Sigmoid colon (tissue), 7 donors: ENCODE measurements around the gene TRIM2. TPM values are rescaled to one million over a fixed set of nuclear protein-coding genes. Genes with fewer than 3 reads are reported as not detected.

ENCODE experiments used
- DNase-seq: peaks from one replicate; pipeline ENCODE4 v3.0.0-alpha.2; 2019
- H3K27ac ChIP-seq, 4 donors: fragments of 200-600 bp; sonication (generic); one replicate each; pipeline ENCODE4 v1.5.1; 2016 to 2019; ENCODE audit warnings: mild to moderate bottlenecking in 1 of 4
- H3K27me3 ChIP-seq, 3 donors: fragments of 200-600 bp; sonication (generic); one replicate each; pipeline ENCODE4 v1.5.1; 2019; ENCODE audit warnings: mild to moderate bottlenecking in 1 of 3
- H3K36me3 ChIP-seq, 4 donors: fragments of 200-600 bp; sonication (generic); one replicate each; pipeline ENCODE4 v1.5.1; 2016 to 2019
- H3K4me1 ChIP-seq, 4 donors: fragments of 200-600 bp; sonication (generic); one replicate each; pipeline ENCODE4 v1.5.1; 2017 to 2019
- H3K4me3 ChIP-seq, 4 donors: fragments of 200-600 bp; sonication (generic); one replicate each; pipeline ENCODE4 v1.5.1; 2017 to 2019; ENCODE audit warnings: mild to moderate bottlenecking in 2 of 4, moderate library complexity in 1 of 4
- H3K9me3 ChIP-seq, 4 donors: fragments of 200-600 bp in 3 of 4; sonication (generic) in 3 of 4; one replicate each; pipeline versions ENCODE4 v1.5.1 to v1.6.1; 2013 to 2019
- CTCF ChIP-seq, 4 experiments: fragments of 450-650 bp in 3 of 4; fragments of 200-600 bp in 1 of 4; IDR thresholded peaks; one replicate each; pipeline ENCODE4 v1.5.1; 2016 to 2019; ENCODE audit warnings: antibody characterized with exemption in 4 of 4, mild to moderate bottlenecking in 3 of 4, moderate library complexity in 2 of 4
- EP300 ChIP-seq, 4 donors: sonication (generic); formaldehyde crosslinking; IDR thresholded peaks; one replicate each; pipeline ENCODE4 v1.6.1; 2017; ENCODE audit warnings: antibody characterized with exemption in 4 of 4
- POLR2A ChIP-seq, 2 donors: fragments of 450-650 bp; IDR thresholded peaks; one replicate each; pipeline ENCODE4 v1.6.1; 2016; ENCODE audit warnings: antibody characterized with exemption in 2 of 2, mild to moderate bottlenecking in 2 of 2, moderate library complexity in 2 of 2
- POLR2AphosphoS5 ChIP-seq, 4 donors: sonication (generic); formaldehyde crosslinking; IDR thresholded peaks; one replicate each; pipeline ENCODE4 v1.6.1; 2017; ENCODE audit warnings: antibody characterized with exemption in 4 of 4
- WGBS, 2 donors: extraction: QIAGEN DNeasy Blood & Tissue Kit; methylation state at CpG; one replicate each; pipeline ENCODE4 v1.1.7; 2013; 5-methylcytosine and 5-hydroxymethylcytosine counted together
- intact Hi-C: fragments of 100-400 bp; cut with DNase I; formaldehyde crosslinking; loops from one replicate; pipeline ENCODE4 v1.15.1; 2023
- polyA plus RNA-seq, 3 donors: library from polyadenylated mRNA; stranded (reverse); fragments of 200-250 nt; gene quantifications; one replicate each; pipeline ENCODE4 v1.2.3, GENCODE V29; 2013
- total RNA-seq, 4 donors: library from RNA; depleted of rRNA; stranded (reverse); fragments of >200 nt; gene quantifications; one replicate each; pipeline ENCODE4 v1.1.0, GENCODE V29; 2016
- donor health status: healthy with polysubstance abuse.
- donor health status: Bipolar disorder and iron deficiency.
- donor health status: healthy.

Gene TRIM2
- total and polyA plus RNA-seq, 7 donors: 19.8 to 51.7 (median 31.6) TPM

GRCh38 chr4:153211986-153212728 is 7.9 kb downstream of the TRIM2 start:
- peaks cover 0 to 8% (median 0%) of the 10 kb centered on the region in 4 donors for H3K4me1 ChIP-seq
- H3K9me3 ChIP-seq: no peaks in the 10 kb centered on the region
- H3K4me3 ChIP-seq: no peak overlapping the region
- intact Hi-C loops: no loop called here
- H3K27ac ChIP-seq: no peak overlapping the region
- WGBS, 2 donors: 53 to 78% methylated on average over 5 of the region's 5 CpGs
- no peak for TF ChIP-seq POLR2AphosphoS5 (IDR thresholded peaks at IDR 0.05)
- TF ChIP-seq POLR2A (IDR thresholded peaks at IDR 0.05): no peak
- TF ChIP-seq EP300 (IDR thresholded peaks at IDR 0.05): no peak
- TF ChIP-seq CTCF (IDR thresholded peaks at IDR 0.05): no peak
- H3K36me3 ChIP-seq: no peaks in the 10 kb centered on the region
- DNase-seq: no peak
- no peaks in the 10 kb centered on the region for H3K27me3 ChIP-seq

DNA sequence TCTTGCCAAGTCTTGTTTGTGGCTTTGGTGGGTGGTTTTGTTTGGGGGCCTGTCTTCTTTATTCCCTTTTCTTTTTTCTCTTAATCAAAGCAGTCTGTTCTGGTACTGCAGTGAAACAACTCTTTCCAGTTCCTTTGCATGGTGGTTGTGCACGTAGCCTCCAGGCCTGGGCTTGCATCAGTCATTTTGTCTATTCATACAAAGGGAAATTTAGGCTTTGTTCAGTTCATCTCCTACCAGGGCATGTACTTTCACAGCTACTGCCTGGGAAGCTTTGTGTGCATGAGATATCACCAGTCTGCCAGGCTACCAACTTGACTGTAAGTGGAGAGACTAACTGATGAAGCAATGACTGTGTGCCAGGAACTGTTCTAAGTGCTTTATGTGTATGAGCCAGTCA is 8.5 kb downstream of the TRIM2 start:
- Histone ChIP-seq H3K4me3 (no peak overlapping the region), H3K36me3 (no peaks in the 10 kb centered on the region), H3K9me3 (no peaks in the 10 kb centered on the region), H3K27ac (no peak overlapping the region), H3K27me3 (no peaks in the 10 kb centered on the region), H3K4me1 (peaks cover 0 to 3% (median 0%) of the 10 kb centered on the region in 4 donors)
- DNase-seq: no peak
- intact Hi-C loops: no loop called here
- TF ChIP-seq CTCF (IDR thresholded peaks at IDR 0.05) (no peak), POLR2A (IDR thresholded peaks at IDR 0.05) (no peak), EP300 (IDR thresholded peaks at IDR 0.05) (no peak), POLR2AphosphoS5 (IDR thresholded peaks at IDR 0.05) (no peak)
- 66 to 68% methylated on average over 1 of the region's 1 CpG for WGBS, 2 donors

- no peaks in the 10 kb centered on the region for H3K36me3 ChIP-seq
- H3K9me3 ChIP-seq: no peaks in the 10 kb centered on the region
- intact Hi-C loops: no loop called here
- no peak for DNase-seq
- H3K27me3 ChIP-seq: no peaks in the 10 kb centered on the region
- H3K4me1 ChIP-seq: no peaks in the 10 kb centered on the region
- TF ChIP-seq CTCF (IDR thresholded peaks at IDR 0.05) (no peak), EP300 (IDR thresholded peaks at IDR 0.05) (no peak), POLR2AphosphoS5 (IDR thresholded peaks at IDR 0.05) (no peak), POLR2A (IDR thresholded peaks at IDR 0.05) (no peak)
- no peak overlapping the region for H3K4me3 ChIP-seq
- H3K27ac ChIP-seq: no peak overlapping the region
Observed at GRCh38 chr4:153215921-153216320, 11.7 kb downstream of the TRIM2 start.

DNA sequence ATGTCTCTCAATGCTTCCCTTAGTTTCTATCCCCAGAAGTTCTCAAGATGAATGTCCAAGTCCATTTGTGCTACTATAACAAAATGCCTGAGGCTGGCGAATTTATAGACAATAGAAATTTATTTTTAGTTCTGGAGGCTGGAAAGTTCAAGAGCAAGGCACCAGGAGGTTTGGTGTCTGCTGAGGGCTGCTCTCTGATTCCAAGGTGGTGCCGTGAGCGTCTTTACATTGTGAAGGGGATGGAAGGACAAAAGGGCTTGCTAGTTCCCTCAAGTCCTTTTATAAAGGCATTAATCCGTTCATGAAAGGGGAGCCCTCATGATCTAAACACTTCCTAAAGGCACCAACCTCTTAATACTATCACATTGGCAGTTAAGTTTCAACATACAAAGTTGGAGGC is 12.3 kb downstream of the TRIM2 start:
- no peaks in the 10 kb centered on the region for H3K27me3 ChIP-seq

More for the DNA sequence above, 12.3 kb downstream of the TRIM2 start:
- H3K9me3 ChIP-seq: no peaks in the 10 kb centered on the region
- no peaks in the 10 kb centered on the region for H3K4me1 ChIP-seq
- H3K4me3 ChIP-seq: no peak overlapping the region
- intact Hi-C loops: no loop called here
- no peak for TF ChIP-seq POLR2A (IDR thresholded peaks at IDR 0.05)
- TF ChIP-seq POLR2AphosphoS5 (IDR thresholded peaks at IDR 0.05): no peak
- TF ChIP-seq CTCF (IDR thresholded peaks at IDR 0.05): no peak
- TF ChIP-seq EP300 (IDR thresholded peaks at IDR 0.05): no peak
- H3K27ac ChIP-seq: no peak overlapping the region
- no peak for DNase-seq
- 83 to 94% methylated on average over 4 of the region's 4 CpGs for WGBS, 2 donors
- H3K36me3 ChIP-seq: no peaks in the 10 kb centered on the region
